H1 (cell line): ENCODE data around the gene NUP210. TPM values are rescaled to one million over a fixed set of nuclear protein-coding genes. Genes with fewer than 3 reads are reported as not detected.

ENCODE experiments used
- CHD7 ChIP-seq: fragments of 300-600 bp; sonication (generic); IDR thresholded peaks from 2 replicates; pipeline ENCODE4 v1.7.1; 2012; ENCODE audit warnings: low read length, moderate library complexity, mild to moderate bottlenecking, inconsistent platforms; ENCODE audit not compliant: insufficient replicate concordance
- HDAC6 ChIP-seq: IDR thresholded peaks from one replicate; pipeline ENCODE4 v1.7.1; 2012; ENCODE audit warnings: low read depth, mild to moderate bottlenecking, inconsistent platforms, low read length, moderate library complexity
- RAD21 ChIP-seq, 2 experiments: IDR thresholded peaks in 1 of 2; conservative IDR thresholded peaks in 1 of 2; 2 replicates each; pipeline ENCODE4 v1.6.1; 2011; ENCODE audit warnings: low read depth in 2 of 2, low read length in 2 of 2, improper control_type of control experiment in 1 of 2, inconsistent platforms in 1 of 2, mild to moderate bottlenecking in 1 of 2, moderate library complexity in 1 of 2
- polyA plus RNA-seq, 7 experiments: library from polyadenylated mRNA; depleted of rRNA in 3 of 7; stranded (reverse) in 5 of 7; unstranded in 2 of 7; fragments of >200 nt in 5 of 7; fragments of 200-250 nt in 2 of 7; gene quantifications; 1 replicate in 5 of 7; 2 replicates in 1 of 7; 4 replicates in 1 of 7; pipeline versions ENCODE4 v1.2.1 to v1.2.3, GENCODE V29; 2011 to 2013; ENCODE audit warnings: missing spikeins in 2 of 7, mixed read lengths in 2 of 7
- total RNA-seq: library from RNA; stranded (reverse); fragmentation: NEBNext Ultra II Directional; extraction: Animal tissue kit (Norgen Biotek cat#: 25700); gene quantifications from 2 replicates; pipeline ENCODE4 v1.2.1, GENCODE V29; 2021

The NUP210 gene
- total and polyA plus RNA-seq, 2 of the 8 experiments (the other 6 are each of a cell fraction or from before 2014, with no cell fraction given), result 51.0 to 53.7 TPM

DNA sequence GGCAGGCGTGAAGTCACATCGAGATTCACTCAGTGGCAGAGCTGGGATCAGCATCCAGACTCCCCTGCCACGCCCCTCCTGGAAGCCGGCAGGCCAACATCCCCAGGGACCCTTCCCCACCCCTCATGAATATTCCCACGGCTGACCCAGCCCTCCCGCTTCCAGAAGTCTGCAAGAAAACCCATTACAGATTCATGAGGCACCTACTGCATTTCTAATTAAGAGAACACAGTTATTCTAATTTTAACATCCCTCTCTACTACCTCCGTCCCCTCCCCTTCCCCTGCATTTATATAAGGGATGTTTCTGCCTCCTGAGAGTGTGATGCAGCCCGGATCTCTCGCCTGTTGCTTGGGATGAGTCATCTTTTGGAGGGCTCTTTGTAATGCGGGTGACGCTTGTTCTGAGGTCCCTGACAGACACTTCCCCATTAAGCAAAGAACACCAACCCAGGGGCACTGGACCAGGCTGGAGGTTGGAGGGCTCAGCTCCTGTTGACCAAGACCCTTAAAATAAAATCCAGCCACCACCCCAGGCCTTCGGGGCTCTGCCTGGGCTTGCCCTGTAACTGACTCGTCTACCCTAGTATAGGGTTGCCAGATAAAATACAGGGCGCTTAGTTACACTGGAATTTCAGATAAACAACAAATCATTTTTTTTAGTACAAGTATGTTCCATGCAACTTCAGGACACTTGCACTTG is 118.7 kb downstream of the NUP210 start (continued):
- TF ChIP-seq CHD7 (no peak), HDAC6 (no peak), RAD21 (IDR thresholded peaks at IDR 0.05 in 1 of 2, conservative IDR thresholded peaks at IDR 0.05 in 1 of 2; ENCODE audit: low read depth in 2 of 2, low read length in 2 of 2) (no peak)
